ENCODE data around the gene GDPD4. TPM values are rescaled to one million over a fixed set of nuclear protein-coding genes. Genes with fewer than 3 reads are reported as not detected.

Gene GDPD4
- total RNA-seq, 1 experiment from 2014 or later, result not detected

GRCh38 chr11:77176996-77177395, 124.5 kb downstream of the GDPD4 start:
- Histone ChIP-seq H3K4me2 (ENCODE audit: low read depth, low read length, poor library complexity, severe bottlenecking) (no peak overlapping the region), H3K4me1 (ENCODE audit: low read length) (peaks cover 9% of the 10 kb centered on the region), H4K20me1 (ENCODE audit: insufficient read depth, low read depth, low read length) (no peaks in the 10 kb centered on the region; the same call in 1 of the 2 replicates), H3K9ac (ENCODE audit: low read length) (no peak overlapping the region), H3K9me3 (ENCODE audit: low read length) (no peaks in the 10 kb centered on the region), H2AFZ (ENCODE audit: low read length) (no peak overlapping the region), H3K79me2 (ENCODE audit: low read length) (no peaks in the 10 kb centered on the region), H3K27ac (ENCODE audit: low read length) (no peak overlapping the region), H3K27me3 (ENCODE audit: low read length) (no peaks in the 10 kb centered on the region), H3K36me3 (ENCODE audit: insufficient read depth, low read length) (no peaks in the 10 kb centered on the region), H3K4me3 (ENCODE audit: low read length) (no peak overlapping the region), H3K9me2 (replicated peaks; ENCODE audit: insufficient read depth, low read length) (no peaks in the 10 kb centered on the region)
- no peak for DNase-seq

GRCh38 chr11:77175869-77176539, 125.5 kb downstream of the GDPD4 start:
- peaks cover 9% of the 10 kb centered on the region for H3K4me1 ChIP-seq (ENCODE audit: low read length)
- no peak overlapping the region for H3K27ac ChIP-seq (ENCODE audit: low read length)
- DNase-seq, result peak; percentile 47
- H3K9me3 ChIP-seq (ENCODE audit: low read length), result no peaks in the 10 kb centered on the region
- H3K9me2 ChIP-seq (replicated peaks; ENCODE audit: insufficient read depth, low read length), result no peaks in the 10 kb centered on the region
- no peaks in the 10 kb centered on the region for H3K36me3 ChIP-seq (ENCODE audit: insufficient read depth, low read length)
- no peaks in the 10 kb centered on the region for H3K79me2 ChIP-seq (ENCODE audit: low read length)
- H3K4me3 ChIP-seq (ENCODE audit: low read length), result no peak overlapping the region
- H3K4me2 ChIP-seq (ENCODE audit: low read depth, low read length, poor library complexity, severe bottlenecking), result no peak overlapping the region
- peak overlapping the region; percentile 30; the same call in 1 of the 2 replicates for H3K9ac ChIP-seq (ENCODE audit: low read length)
- H4K20me1 ChIP-seq (ENCODE audit: insufficient read depth, low read depth, low read length), result no peaks in the 10 kb centered on the region; the same call in 1 of the 2 replicates
- H3K27me3 ChIP-seq (ENCODE audit: low read length), result no peaks in the 10 kb centered on the region
- H2AFZ ChIP-seq (ENCODE audit: low read length), result no peak overlapping the region

- H3K4me3 ChIP-seq (ENCODE audit: low read length), result no peak overlapping the region
- H3K4me1 ChIP-seq (ENCODE audit: low read length), result peaks cover 14% of the 10 kb centered on the region
- H4K20me1 ChIP-seq (ENCODE audit: insufficient read depth, low read depth, low read length), result no peaks in the 10 kb centered on the region; the same call in 1 of the 2 replicates
- H3K36me3 ChIP-seq (ENCODE audit: insufficient read depth, low read length), result no peaks in the 10 kb centered on the region
- H3K9me3 ChIP-seq (ENCODE audit: low read length), result no peaks in the 10 kb centered on the region
- H3K27ac ChIP-seq (ENCODE audit: low read length), result no peak overlapping the region
- no peaks in the 10 kb centered on the region for H3K9me2 ChIP-seq (replicated peaks; ENCODE audit: insufficient read depth, low read length)
- no peaks in the 10 kb centered on the region for H3K79me2 ChIP-seq (ENCODE audit: low read length)
- DNase-seq, result no peak
- peak overlapping the region; percentile 30; the same call in 1 of the 2 replicates for H3K9ac ChIP-seq (ENCODE audit: low read length)
- H3K27me3 ChIP-seq (ENCODE audit: low read length), result no peaks in the 10 kb centered on the region
- no peak overlapping the region for H3K4me2 ChIP-seq (ENCODE audit: low read depth, low read length, poor library complexity, severe bottlenecking)
- H2AFZ ChIP-seq (ENCODE audit: low read length), result no peak overlapping the region
These were observed 126.3 kb downstream of the GDPD4 start for GRCh38 chr11:77175021-77175842.

DNA sequence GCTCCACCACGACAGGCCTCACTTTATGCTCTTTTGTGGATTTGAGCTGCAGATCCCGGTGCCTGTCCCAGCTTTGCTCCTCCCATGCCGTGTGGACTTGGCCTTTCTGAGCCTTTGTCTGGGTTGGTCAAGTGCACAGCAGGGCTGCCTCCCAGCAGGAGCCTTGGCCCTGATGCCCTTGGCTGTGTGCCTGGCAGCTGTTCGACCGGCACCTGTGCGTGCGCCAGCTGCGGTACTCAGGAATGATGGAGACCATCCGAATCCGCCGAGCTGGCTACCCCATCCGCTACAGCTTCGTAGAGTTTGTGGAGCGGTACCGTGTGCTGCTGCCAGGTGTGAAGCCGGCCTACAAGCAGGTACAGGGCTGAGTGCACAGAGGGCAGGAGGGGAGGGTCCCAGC, 126.9 kb downstream of the GDPD4 start:
- Histone ChIP-seq H3K4me1 (ENCODE audit: low read length) (peaks cover 17% of the 10 kb centered on the region), H3K4me2 (ENCODE audit: low read depth, low read length, poor library complexity, severe bottlenecking) (no peak overlapping the region), H2AFZ (ENCODE audit: low read length) (no peak overlapping the region), H3K27me3 (ENCODE audit: low read length) (no peaks in the 10 kb centered on the region), H3K36me3 (ENCODE audit: insufficient read depth, low read length) (no peaks in the 10 kb centered on the region), H3K9me2 (replicated peaks; ENCODE audit: insufficient read depth, low read length) (no peaks in the 10 kb centered on the region), H3K9me3 (ENCODE audit: low read length) (no peaks in the 10 kb centered on the region), H3K9ac (ENCODE audit: low read length) (no peak overlapping the region), H3K27ac (ENCODE audit: low read length) (no peak overlapping the region), H3K79me2 (ENCODE audit: low read length) (no peaks in the 10 kb centered on the region), H4K20me1 (ENCODE audit: insufficient read depth, low read depth, low read length) (no peaks in the 10 kb centered on the region; the same call in 1 of the 2 replicates), H3K4me3 (ENCODE audit: low read length) (no peak overlapping the region)
- DNase-seq, result no peak

DNA sequence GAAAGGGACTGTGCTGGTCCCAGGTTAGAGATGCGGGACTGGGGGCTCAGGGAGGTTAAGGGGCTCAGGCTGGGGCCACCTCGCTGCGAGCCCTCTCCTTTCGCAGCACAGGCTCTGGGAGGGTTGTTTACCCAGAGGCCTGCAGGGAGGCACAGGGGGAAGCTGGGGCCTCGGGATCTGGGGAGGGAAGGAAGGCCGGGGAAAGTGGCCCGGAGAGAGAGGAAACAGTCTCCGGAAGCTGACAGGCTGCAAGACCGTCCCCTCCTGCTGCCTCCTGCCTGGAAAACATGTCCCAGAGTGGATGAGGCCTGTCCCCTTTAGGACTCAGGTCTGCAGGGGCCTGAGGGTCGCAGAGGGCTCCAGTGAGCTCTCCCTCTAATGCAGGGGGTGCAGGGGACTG, 128.0 kb downstream of the GDPD4 start:
- no peaks in the 10 kb centered on the region; the same call in 1 of the 2 replicates for H4K20me1 ChIP-seq (ENCODE audit: insufficient read depth, low read depth, low read length)
- H3K27me3 ChIP-seq (ENCODE audit: low read length), result no peaks in the 10 kb centered on the region
- H3K79me2 ChIP-seq (ENCODE audit: low read length), result no peaks in the 10 kb centered on the region
- no peaks in the 10 kb centered on the region for H3K36me3 ChIP-seq (ENCODE audit: insufficient read depth, low read length)
- no peak overlapping the region for H3K9ac ChIP-seq (ENCODE audit: low read length)
- peaks cover 17% of the 10 kb centered on the region for H3K4me1 ChIP-seq (ENCODE audit: low read length)
- no peaks in the 10 kb centered on the region for H3K9me2 ChIP-seq (replicated peaks; ENCODE audit: insufficient read depth, low read length)
- no peak overlapping the region for H3K4me2 ChIP-seq (ENCODE audit: low read depth, low read length, poor library complexity, severe bottlenecking)
- H3K9me3 ChIP-seq (ENCODE audit: low read length), result no peaks in the 10 kb centered on the region
- DNase-seq, result no peak
- H3K27ac ChIP-seq (ENCODE audit: low read length), result no peak overlapping the region
- no peak overlapping the region for H3K4me3 ChIP-seq (ENCODE audit: low read length)
- H2AFZ ChIP-seq (ENCODE audit: low read length), result no peak overlapping the region

GRCh38 chr11:77172666-77172982, 128.9 kb downstream of the GDPD4 start:
- no peaks in the 10 kb centered on the region; the same call in 1 of the 2 replicates for H4K20me1 ChIP-seq (ENCODE audit: insufficient read depth, low read depth, low read length)
- H3K27ac ChIP-seq (ENCODE audit: low read length), result no peak overlapping the region
- no peaks in the 10 kb centered on the region for H3K9me2 ChIP-seq (replicated peaks; ENCODE audit: insufficient read depth, low read length)
- H3K9me3 ChIP-seq (ENCODE audit: low read length), result no peaks in the 10 kb centered on the region
- DNase-seq, result no peak
- H2AFZ ChIP-seq (ENCODE audit: low read length), result no peak overlapping the region
- no peak overlapping the region for H3K4me3 ChIP-seq (ENCODE audit: low read length)
- H3K79me2 ChIP-seq (ENCODE audit: low read length), result no peaks in the 10 kb centered on the region
- no peaks in the 10 kb centered on the region for H3K36me3 ChIP-seq (ENCODE audit: insufficient read depth, low read length)
- peaks cover 17% of the 10 kb centered on the region for H3K4me1 ChIP-seq (ENCODE audit: low read length)
- H3K4me2 ChIP-seq (ENCODE audit: low read depth, low read length, poor library complexity, severe bottlenecking), result no peak overlapping the region
- H3K27me3 ChIP-seq (ENCODE audit: low read length), result no peaks in the 10 kb centered on the region
- no peak overlapping the region for H3K9ac ChIP-seq (ENCODE audit: low read length)

DNA sequence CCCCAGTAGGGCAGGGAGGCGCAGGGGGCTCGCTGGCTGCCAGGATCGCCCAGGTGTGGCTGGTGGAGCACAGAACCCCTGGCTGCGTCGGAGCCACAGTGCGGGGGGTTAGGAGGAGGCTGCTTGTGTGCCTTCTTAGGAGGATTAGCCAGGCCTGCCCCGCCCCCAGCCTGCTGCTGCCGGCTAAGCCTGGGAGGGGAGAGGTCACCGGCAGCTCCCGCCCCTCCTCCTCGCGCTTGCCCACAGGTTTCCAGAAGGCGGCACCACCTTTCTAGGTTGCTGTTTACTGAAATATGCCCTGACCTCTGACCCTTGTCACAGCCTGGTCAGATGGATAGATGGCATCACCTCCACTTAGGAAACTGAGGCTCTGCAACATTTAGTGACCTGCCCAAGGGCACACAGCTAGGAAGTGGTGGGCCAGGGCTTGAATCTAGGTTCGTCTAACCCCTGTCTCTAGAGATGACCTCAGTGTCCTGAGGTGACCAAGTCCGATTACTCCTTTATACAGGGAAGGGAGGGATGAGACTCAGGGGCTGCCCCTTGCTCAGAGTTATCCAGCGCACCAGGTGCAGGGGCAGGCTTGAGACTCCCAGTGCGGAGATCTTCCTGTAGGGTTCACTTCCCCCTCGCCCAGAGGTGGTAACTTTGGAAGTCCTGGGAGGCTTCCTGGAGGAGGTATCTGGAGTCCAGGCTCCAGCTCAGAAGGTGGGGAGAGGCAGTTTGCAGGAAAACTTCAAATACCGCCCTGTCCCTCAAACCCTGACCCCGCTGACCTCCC, 129.4 kb downstream of the GDPD4 start:
- Histone ChIP-seq H3K36me3 (ENCODE audit: insufficient read depth, low read length) (no peaks in the 10 kb centered on the region), H3K9me2 (replicated peaks; ENCODE audit: insufficient read depth, low read length) (no peaks in the 10 kb centered on the region), H2AFZ (ENCODE audit: low read length) (no peak overlapping the region), H3K9ac (ENCODE audit: low read length) (no peak overlapping the region), H3K27me3 (ENCODE audit: low read length) (no peaks in the 10 kb centered on the region), H3K79me2 (ENCODE audit: low read length) (no peaks in the 10 kb centered on the region), H4K20me1 (ENCODE audit: insufficient read depth, low read depth, low read length) (no peaks in the 10 kb centered on the region; the same call in 1 of the 2 replicates), H3K9me3 (ENCODE audit: low read length) (no peaks in the 10 kb centered on the region), H3K27ac (ENCODE audit: low read length) (no peak overlapping the region), H3K4me2 (ENCODE audit: low read depth, low read length, poor library complexity, severe bottlenecking) (no peak overlapping the region), H3K4me1 (ENCODE audit: low read length) (peaks cover 17% of the 10 kb centered on the region), H3K4me3 (ENCODE audit: low read length) (no peak overlapping the region)
- no peak for DNase-seq

DNA sequence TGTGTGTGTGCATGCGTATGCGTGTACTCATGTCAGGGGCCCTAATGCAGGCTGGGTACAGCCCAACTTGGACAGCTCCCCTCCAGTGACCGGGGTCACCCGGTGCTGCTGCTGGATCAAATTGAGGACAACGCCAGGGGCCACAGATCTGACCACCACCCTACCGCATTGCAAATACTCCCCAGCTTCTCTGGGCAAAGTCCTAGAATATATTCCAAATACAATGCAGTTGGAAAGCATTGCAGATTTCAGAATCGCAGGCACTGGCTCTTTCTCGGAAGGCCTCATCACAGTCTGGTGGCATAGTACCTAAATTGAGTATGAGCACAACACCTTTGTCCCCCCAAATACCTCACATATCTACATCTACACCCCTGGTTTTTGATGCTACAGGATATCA, 130.2 kb downstream of the GDPD4 start:
- DNase-seq, result no peak

More for the DNA sequence above, 130.2 kb downstream of the GDPD4 start:
- Histone ChIP-seq H3K36me3 (ENCODE audit: insufficient read depth, low read length) (no peaks in the 10 kb centered on the region), H2AFZ (ENCODE audit: low read length) (no peak overlapping the region), H3K9me2 (replicated peaks; ENCODE audit: insufficient read depth, low read length) (no peaks in the 10 kb centered on the region), H3K27ac (ENCODE audit: low read length) (no peak overlapping the region), H3K27me3 (ENCODE audit: low read length) (no peaks in the 10 kb centered on the region), H3K9me3 (ENCODE audit: low read length) (no peaks in the 10 kb centered on the region), H3K79me2 (ENCODE audit: low read length) (no peaks in the 10 kb centered on the region), H3K9ac (ENCODE audit: low read length) (no peak overlapping the region), H3K4me3 (ENCODE audit: low read length) (no peak overlapping the region), H3K4me2 (ENCODE audit: low read depth, low read length, poor library complexity, severe bottlenecking) (no peak overlapping the region), H3K4me1 (ENCODE audit: low read length) (peaks cover 17% of the 10 kb centered on the region), H4K20me1 (ENCODE audit: insufficient read depth, low read depth, low read length) (no peaks in the 10 kb centered on the region; the same call in 1 of the 2 replicates)

Measured in Karpas-422 (cell line).